Prostate gland (tissue), 2 donors: ENCODE data around the gene DPY30.
"Not testable (repeated sequence)": the region's sequence is repeated elsewhere in the genome, so short reads cannot be mapped to it uniquely, and the experiment has no call there.

Experiments
- POLR2A ChIP-seq: fragments of 450-650 bp; IDR thresholded peaks from one replicate; pipeline ENCODE4 v1.6.1; 2016; ENCODE audit warnings: antibody characterized with exemption, mild to moderate bottlenecking
- TF ChIP-seq, protein P1 (sequence below), 4 experiments: fragments of 200-600 bp in 2 of 4; fragments of 450-650 bp in 2 of 4; sonication (generic) in 2 of 4; IDR thresholded peaks; 1 replicate in 3 of 4; 2 replicates in 1 of 4; pipeline ENCODE4 v1.5.1; 2016 to 2019; ENCODE audit warnings: antibody characterized with exemption in 4 of 4, mild to moderate bottlenecking in 2 of 4, moderate library complexity in 2 of 4

DNA sequence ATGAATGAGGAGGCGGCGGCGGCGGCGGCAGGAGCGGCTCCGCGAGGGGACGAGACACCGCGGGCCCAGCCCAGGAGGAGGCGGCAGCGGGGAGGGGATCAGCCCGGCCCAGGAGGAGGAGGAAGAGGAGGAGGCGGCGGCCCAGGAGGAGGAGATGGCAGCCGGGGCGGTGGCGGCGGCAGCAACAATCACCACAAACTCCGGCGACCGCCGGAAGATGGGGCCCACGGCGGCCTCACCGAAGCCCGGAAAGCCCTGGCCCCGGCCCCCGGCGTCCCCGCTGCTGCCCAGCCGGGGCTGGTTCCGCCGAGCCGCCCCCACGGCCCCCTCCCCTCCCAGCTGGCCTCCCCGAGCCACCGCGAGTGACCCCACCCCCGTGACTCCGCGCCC, 29.3 kb downstream of the DPY30 start:
- TF ChIP-seq, protein P1, sequence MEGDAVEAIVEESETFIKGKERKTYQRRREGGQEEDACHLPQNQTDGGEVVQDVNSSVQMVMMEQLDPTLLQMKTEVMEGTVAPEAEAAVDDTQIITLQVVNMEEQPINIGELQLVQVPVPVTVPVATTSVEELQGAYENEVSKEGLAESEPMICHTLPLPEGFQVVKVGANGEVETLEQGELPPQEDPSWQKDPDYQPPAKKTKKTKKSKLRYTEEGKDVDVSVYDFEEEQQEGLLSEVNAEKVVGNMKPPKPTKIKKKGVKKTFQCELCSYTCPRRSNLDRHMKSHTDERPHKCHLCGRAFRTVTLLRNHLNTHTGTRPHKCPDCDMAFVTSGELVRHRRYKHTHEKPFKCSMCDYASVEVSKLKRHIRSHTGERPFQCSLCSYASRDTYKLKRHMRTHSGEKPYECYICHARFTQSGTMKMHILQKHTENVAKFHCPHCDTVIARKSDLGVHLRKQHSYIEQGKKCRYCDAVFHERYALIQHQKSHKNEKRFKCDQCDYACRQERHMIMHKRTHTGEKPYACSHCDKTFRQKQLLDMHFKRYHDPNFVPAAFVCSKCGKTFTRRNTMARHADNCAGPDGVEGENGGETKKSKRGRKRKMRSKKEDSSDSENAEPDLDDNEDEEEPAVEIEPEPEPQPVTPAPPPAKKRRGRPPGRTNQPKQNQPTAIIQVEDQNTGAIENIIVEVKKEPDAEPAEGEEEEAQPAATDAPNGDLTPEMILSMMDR (IDR thresholded peaks at IDR 0.05): not testable (repeated sequence)
- not testable (repeated sequence) for TF ChIP-seq POLR2A
